Stimulated activated CD8-positive, alpha-beta memory T cell treated with anti-CD3 and anti-CD28 coated beads, Interleukin-7, amount 100 ng/mL, for 1 hour (primary cell): ENCODE data around the gene SLC10A3.

Experiments used
- DNase-seq, 2 donors: peaks; one replicate each; pipeline ENCODE4 v3.0.0-alpha.2; 2020; ENCODE audit warnings: low read depth in 2 of 2

The SLC10A3 gene

GRCh38 chrX:154437971-154438893 is 52.2 kb downstream of the SLC10A3 start:
- no peak for DNase-seq
